Endothelial cell of umbilical vein (primary cell): Measurements from ENCODE around the gene TMOD1. TPM values are rescaled to one million over a fixed set of nuclear protein-coding genes. Genes with fewer than 3 reads are reported as not detected.

Source experiments
- BruUV-seq: library from RNA; stranded (reverse); fragments of 400-500 nt; replicated peaks from 2 replicates; lab custom pipeline; 2021; lab: Mats Ljungman, UMichigan
- CTCF ChIA-PET: fragments of 300-600, 350-600 bp; sonication (Branson Sonifier 250); formaldehyde crosslinking; loops from one replicate; lab custom pipeline; 2021; ENCODE audit warnings: antibody characterized with exemption, inconsistent platforms; lab: Charles Lee
- POLR2A ChIA-PET: fragments of 300-600, 350-600 bp; sonication (Branson Sonifier 250); formaldehyde crosslinking; loops from one replicate; lab custom pipeline; 2021; ENCODE audit warnings: antibody characterized with exemption, inconsistent platforms; lab: Charles Lee
- DNase-seq: peaks from one replicate; pipeline ENCODE4 v3.0.0-alpha.2; 2011; ENCODE audit warnings: low read depth, low spot score
- FAIRE-seq: peaks from 2 replicates; lab custom pipeline; 2011; peaks lifted over from hg19 to GRCh38; lab: Jason Lieb, UNC
- H2AFZ ChIP-seq: 2 replicates; pipeline ENCODE4 v1.6.0; 2012; ENCODE audit warnings: low read depth, low read length, control low read depth, inconsistent platforms
- H3K27ac ChIP-seq: 2 replicates; pipeline ENCODE4 v1.5.1; 2011; ENCODE audit warnings: low read depth, mild to moderate bottlenecking, control low read depth, low read length, moderate library complexity; ENCODE audit not compliant: insufficient read depth
- H3K27me3 ChIP-seq, 2 experiments: 2 replicates each; pipeline versions ENCODE4 v1.6.0 to v1.6.1; 2011; ENCODE audit warnings: low read length in 2 of 2, mixed read lengths in 1 of 2; ENCODE audit not compliant: control insufficient read depth in 2 of 2, insufficient read depth in 2 of 2
- H3K36me3 ChIP-seq, 2 experiments: 2 replicates in 1 of 2; 3 replicates in 1 of 2; pipeline ENCODE4 v1.5.1; 2011; ENCODE audit warnings: low read length in 2 of 2, mild to moderate bottlenecking in 1 of 2, moderate library complexity in 1 of 2; ENCODE audit not compliant: control insufficient read depth in 2 of 2, insufficient read depth in 2 of 2; ENCODE audit errors: extremely low read depth in 1 of 2
- H3K4me1 ChIP-seq: 3 replicates; pipeline ENCODE4 v1.5.1; 2011; ENCODE audit warnings: mild to moderate bottlenecking, low read length; ENCODE audit not compliant: control insufficient read depth, insufficient read depth; ENCODE audit errors: extremely low read depth
- H3K4me2 ChIP-seq: 2 replicates; pipeline ENCODE4 v1.6.1; 2011; ENCODE audit warnings: low read length, control low read depth, mixed read lengths; ENCODE audit not compliant: insufficient read depth
- H3K4me3 ChIP-seq, 3 experiments: fragments of 200-600 bp in 1 of 3; sonication (generic), shearing (Covaris generic) in 1 of 3; replicated peaks in 1 of 3; 2 replicates each; pipeline ENCODE4 v1.5.1; 2011 to 2016; ENCODE audit warnings: control low read depth in 3 of 3, low read length in 3 of 3, mild to moderate bottlenecking in 2 of 3, inconsistent platforms in 1 of 3, low read depth in 1 of 3, moderate library complexity in 1 of 3; ENCODE audit not compliant: insufficient read depth in 1 of 3
- H3K79me2 ChIP-seq: 2 replicates; pipeline ENCODE4 v1.6.0; 2012; ENCODE audit warnings: low read length, inconsistent platforms; ENCODE audit not compliant: control insufficient read depth, insufficient read depth
- H3K9ac ChIP-seq: replicated peaks from 2 replicates; pipeline ENCODE3; 2011; ENCODE audit warnings: low read length, control low read depth; ENCODE audit not compliant: insufficient read depth; ENCODE audit errors: extremely low read depth
- H3K9me1 ChIP-seq: replicated peaks from 3 replicates; pipeline ENCODE4 v1.6.0; 2011; ENCODE audit warnings: mild to moderate bottlenecking, low read length; ENCODE audit not compliant: control insufficient read depth, insufficient read depth; ENCODE audit errors: extremely low read depth
- H3K9me3 ChIP-seq: replicated peaks from 2 replicates; pipeline ENCODE4 v1.5.1; 2012; ENCODE audit warnings: low read length, inconsistent platforms; ENCODE audit not compliant: control insufficient read depth, insufficient read depth
- H4K20me1 ChIP-seq: replicated peaks from 2 replicates; pipeline ENCODE3; 2011; ENCODE audit warnings: mild to moderate bottlenecking, low read length; ENCODE audit not compliant: control insufficient read depth, insufficient read depth; ENCODE audit errors: extremely low read depth
- EZH2 ChIP-seq: IDR thresholded peaks from 2 replicates; pipeline ENCODE4 v1.6.1; 2012; ENCODE audit warnings: borderline replicate concordance, low read depth, mild to moderate bottlenecking, moderate library complexity, low read length, inconsistent platforms; ENCODE audit not compliant: severe bottlenecking
- FOS ChIP-seq: IDR thresholded peaks from 2 replicates; pipeline ENCODE4 v1.6.1; 2011; ENCODE audit warnings: mild to moderate bottlenecking, low read length, moderate library complexity, borderline replicate concordance; ENCODE audit not compliant: insufficient read depth
- GATA2 ChIP-seq: IDR thresholded peaks from 2 replicates; pipeline ENCODE4 v1.7.0; 2011; ENCODE audit warnings: low read depth, mild to moderate bottlenecking, moderate library complexity, mixed read lengths, low read length; ENCODE audit not compliant: insufficient read length, insufficient read depth
- JUN ChIP-seq: IDR thresholded peaks from 2 replicates; pipeline ENCODE4 v1.6.1; 2011; ENCODE audit warnings: borderline replicate concordance, low read depth; ENCODE audit not compliant: insufficient read length, insufficient read depth
- MYC ChIP-seq: IDR thresholded peaks from one replicate; pipeline ENCODE4 v1.6.1; 2011; ENCODE audit warnings: mild to moderate bottlenecking, low read depth, low read length
- POLR2A ChIP-seq: IDR thresholded peaks from 2 replicates; pipeline ENCODE4 v1.6.1; 2012; ENCODE audit warnings: low read depth, mild to moderate bottlenecking, control low read depth, low read length
- POLR2AphosphoS5 ChIP-seq: IDR thresholded peaks from 2 replicates; pipeline ENCODE4 v1.6.1; 2012; ENCODE audit warnings: low read depth, mild to moderate bottlenecking, control low read depth, low read length, moderate library complexity; ENCODE audit not compliant: insufficient read depth
- dilution Hi-C: fragments of 300-500 bp; cut with MboI; formaldehyde crosslinking; loops from one replicate; pipeline ENCODE4 v1.15.0; 2019; ENCODE audit warnings: low sequenced_read_pairs; ENCODE audit not compliant: extremely low pct_ligation_motif_present
- intact Hi-C: fragments of 100-400 bp; cut with micrococcal nuclease; formaldehyde crosslinking; loops from one replicate; pipeline ENCODE4 v1.10.0; 2022
- polyA plus RNA-seq, 4 experiments: library from polyadenylated mRNA; depleted of rRNA in 3 of 4; stranded (reverse) in 3 of 4; unstranded in 1 of 4; fragments of >200 nt; gene quantifications; 2 replicates each; pipeline versions ENCODE4 v1.2.1 to v1.2.3, GENCODE V29; 2011 to 2012; ENCODE audit warnings: missing spikeins in 1 of 4
- total RNA-seq: library from RNA; stranded (reverse); gene quantifications from 2 replicates; pipeline ENCODE4 v1.2.3, GENCODE V29; 2021
- TF ChIP-seq, protein P1 (sequence below): IDR thresholded peaks from 2 replicates; pipeline ENCODE4 v1.6.1; 2011; ENCODE audit not compliant: insufficient read depth, insufficient read length
- TF ChIP-seq, protein P2 (sequence below), 2 donors: IDR thresholded peaks; 1 replicate in 1 of 2; 2 replicates in 1 of 2; pipeline ENCODE4 v1.5.1; 2011; ENCODE audit warnings: low read length in 2 of 2, mild to moderate bottlenecking in 2 of 2, moderate library complexity in 2 of 2, control low read depth in 1 of 2, inconsistent platforms in 1 of 2, low read depth in 1 of 2; ENCODE audit not compliant: insufficient read depth in 1 of 2; ENCODE audit errors: extremely low read depth in 1 of 2

The TMOD1 gene
- total and polyA plus RNA-seq, 2 donors (not counting 3 experiments of a cell fraction or from before 2014, with no cell fraction given) = 0.26 to 1.4 TPM

DNA sequence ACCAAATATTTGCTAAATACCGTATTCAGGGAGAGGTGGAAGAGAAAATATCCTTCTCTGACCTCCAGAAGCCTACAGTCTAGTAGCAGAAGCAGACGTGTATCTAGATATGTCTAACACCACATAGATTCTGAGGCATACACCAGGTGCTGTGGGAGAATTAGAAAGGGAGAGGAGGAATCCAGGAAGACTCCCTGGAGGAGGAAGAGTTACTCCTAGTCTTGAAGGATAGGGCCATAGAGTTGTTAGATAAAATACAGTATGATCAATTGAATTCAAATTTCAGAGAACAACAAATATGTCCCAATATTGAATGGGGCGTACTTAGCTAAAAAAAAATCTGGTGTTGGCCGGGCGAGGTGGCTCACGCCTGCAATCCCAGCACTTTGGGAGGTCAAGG lies 58.7 kb downstream of the TMOD1 start:
- H3K27me3 ChIP-seq = peaks cover 18 to 21% of the 10 kb centered on the region in 2 experiments
- dilution Hi-C loops (no loop called here), intact Hi-C loops (no loop called here)
- no peaks in the 10 kb centered on the region for H3K9me1 ChIP-seq
- H3K4me2 ChIP-seq = no peak overlapping the region
- TF ChIP-seq, protein P1, sequence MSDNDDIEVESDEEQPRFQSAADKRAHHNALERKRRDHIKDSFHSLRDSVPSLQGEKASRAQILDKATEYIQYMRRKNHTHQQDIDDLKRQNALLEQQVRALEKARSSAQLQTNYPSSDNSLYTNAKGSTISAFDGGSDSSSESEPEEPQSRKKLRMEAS = no peak
- TF ChIP-seq GATA2 (no peak), MYC (no peak), POLR2A (no peak), POLR2AphosphoS5 (no peak), FOS (no peak), EZH2 (no peak), JUN (no peak)
- TF ChIP-seq, protein P2, sequence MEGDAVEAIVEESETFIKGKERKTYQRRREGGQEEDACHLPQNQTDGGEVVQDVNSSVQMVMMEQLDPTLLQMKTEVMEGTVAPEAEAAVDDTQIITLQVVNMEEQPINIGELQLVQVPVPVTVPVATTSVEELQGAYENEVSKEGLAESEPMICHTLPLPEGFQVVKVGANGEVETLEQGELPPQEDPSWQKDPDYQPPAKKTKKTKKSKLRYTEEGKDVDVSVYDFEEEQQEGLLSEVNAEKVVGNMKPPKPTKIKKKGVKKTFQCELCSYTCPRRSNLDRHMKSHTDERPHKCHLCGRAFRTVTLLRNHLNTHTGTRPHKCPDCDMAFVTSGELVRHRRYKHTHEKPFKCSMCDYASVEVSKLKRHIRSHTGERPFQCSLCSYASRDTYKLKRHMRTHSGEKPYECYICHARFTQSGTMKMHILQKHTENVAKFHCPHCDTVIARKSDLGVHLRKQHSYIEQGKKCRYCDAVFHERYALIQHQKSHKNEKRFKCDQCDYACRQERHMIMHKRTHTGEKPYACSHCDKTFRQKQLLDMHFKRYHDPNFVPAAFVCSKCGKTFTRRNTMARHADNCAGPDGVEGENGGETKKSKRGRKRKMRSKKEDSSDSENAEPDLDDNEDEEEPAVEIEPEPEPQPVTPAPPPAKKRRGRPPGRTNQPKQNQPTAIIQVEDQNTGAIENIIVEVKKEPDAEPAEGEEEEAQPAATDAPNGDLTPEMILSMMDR (IDR thresholded peaks at IDR 0.05; ENCODE audit: extremely low read depth in 1 of 2, insufficient read depth in 1 of 2, low read depth in 1 of 2, low read length in 2 of 2) = no peak
- no peak overlapping the region for H3K9ac ChIP-seq
- ChIA-PET POLR2A (no interaction called here), CTCF (interaction anchor here (0.9 to 6.8 kb wide), 3 partner anchors 38 to 148 kb away, joined by 3 to 52 read pairs (median 3); partner anchors contain the start of gene TDRD7)
- no peaks in the 10 kb centered on the region for H3K36me3 ChIP-seq
- peaks cover 20% of the 10 kb centered on the region for H3K4me1 ChIP-seq
- no peak overlapping the region for H3K27ac ChIP-seq
- no peaks in the 10 kb centered on the region for H3K79me2 ChIP-seq
- no peaks in the 10 kb centered on the region for H4K20me1 ChIP-seq
- H3K9me3 ChIP-seq = no peaks in the 10 kb centered on the region
- BruUV-seq = no TSS peak
- no peak overlapping the region for H2AFZ ChIP-seq
- FAIRE-seq = no peak
- no peak overlapping the region for H3K4me3 ChIP-seq
- DNase-seq = no peak
